Measurements from ENCODE around the gene LTBP4. TPM values are rescaled to one million over a fixed set of nuclear protein-coding genes. Genes with fewer than 3 reads are reported as not detected.
"Not testable (repeated sequence)": the region's sequence is repeated elsewhere in the genome, so short reads cannot be mapped to it uniquely, and the experiment has no call there.

Gene LTBP4
- total RNA-seq, 1 donor from 2014 or later: 35.0 TPM

- no peak for DNase-seq (ENCODE audit: extremely low read depth, low read depth, low spot score)
Measured at GRCh38 chr19:40571831-40572495, 29.2 kb upstream of the LTBP4 start.

GRCh38 chr19:40575326-40575725, 25.8 kb upstream of the LTBP4 start:
- DNase-seq (ENCODE audit: extremely low read depth, low read depth, low spot score): no peak

DNA sequence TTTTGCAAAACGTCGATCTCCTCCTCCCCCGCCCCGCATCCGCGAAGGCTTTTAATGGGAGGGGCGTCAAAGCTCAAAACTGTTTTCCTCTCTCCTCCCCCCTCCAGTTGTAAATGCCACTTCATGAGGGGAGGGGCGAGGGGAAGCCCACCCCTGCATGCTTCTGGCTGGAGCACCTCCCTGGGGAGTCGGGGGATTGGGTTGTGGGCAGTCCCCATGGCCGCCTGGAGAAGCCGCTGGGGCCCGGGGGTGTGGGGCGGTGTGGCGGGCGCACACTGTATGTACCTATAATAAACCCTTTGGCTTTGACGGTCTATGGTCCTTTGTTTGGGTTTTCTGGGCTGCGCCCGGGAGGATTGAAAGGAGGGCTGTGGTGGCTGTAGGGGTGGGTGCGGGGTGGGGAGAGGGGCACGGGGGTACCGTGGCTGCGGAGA, 25.0 kb upstream of the LTBP4 start:
- DNase-seq (ENCODE audit: extremely low read depth, low read depth, low spot score): no peak

- no peak for DNase-seq (ENCODE audit: extremely low read depth, low read depth, low spot score)
Measured at GRCh38 chr19:40576585-40577451, 24.4 kb upstream of the LTBP4 start, which contains the start of gene SHKBP1. Gene SHKBP1 (plus strand): TSS chr19:40576873. CDS start chr19:40576900, 27 bp downstream.

GRCh38 chr19:40578442-40578908, 22.7 kb upstream of the LTBP4 start:
- no peak for DNase-seq (ENCODE audit: extremely low read depth, low read depth, low spot score)

DNA sequence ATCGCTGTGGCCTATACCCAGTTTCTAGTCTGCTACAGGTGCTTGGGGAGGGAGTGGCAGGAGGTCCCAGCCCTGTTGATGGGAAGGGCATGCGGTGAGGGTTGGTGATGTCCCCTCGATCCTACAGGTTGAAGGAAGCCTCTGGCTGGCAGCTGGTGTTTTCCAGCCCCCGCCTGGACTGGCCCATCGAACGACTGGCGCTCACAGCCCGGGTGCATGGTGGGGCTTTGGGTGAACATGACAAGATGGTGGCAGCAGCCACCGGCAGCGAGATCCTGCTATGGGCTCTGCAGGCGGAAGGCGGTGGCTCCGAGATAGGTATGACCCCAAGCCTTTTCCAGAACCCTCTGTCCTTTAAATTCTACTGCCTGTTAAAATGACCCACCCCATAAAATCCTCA, 20.6 kb upstream of the LTBP4 start:
- DNase-seq (ENCODE audit: extremely low read depth, low read depth, low spot score): no peak

GRCh38 chr19:40581531-40581930, 19.6 kb upstream of the LTBP4 start:
- DNase-seq (ENCODE audit: extremely low read depth, low read depth, low spot score): no peak

- DNase-seq (ENCODE audit: extremely low read depth, low read depth, low spot score): no peak
Measured at GRCh38 chr19:40582467-40582866, 18.7 kb upstream of the LTBP4 start.

- DNase-seq (ENCODE audit: extremely low read depth, low read depth, low spot score): no peak
Measured at GRCh38 chr19:40583283-40583682, 17.9 kb upstream of the LTBP4 start.

DNA sequence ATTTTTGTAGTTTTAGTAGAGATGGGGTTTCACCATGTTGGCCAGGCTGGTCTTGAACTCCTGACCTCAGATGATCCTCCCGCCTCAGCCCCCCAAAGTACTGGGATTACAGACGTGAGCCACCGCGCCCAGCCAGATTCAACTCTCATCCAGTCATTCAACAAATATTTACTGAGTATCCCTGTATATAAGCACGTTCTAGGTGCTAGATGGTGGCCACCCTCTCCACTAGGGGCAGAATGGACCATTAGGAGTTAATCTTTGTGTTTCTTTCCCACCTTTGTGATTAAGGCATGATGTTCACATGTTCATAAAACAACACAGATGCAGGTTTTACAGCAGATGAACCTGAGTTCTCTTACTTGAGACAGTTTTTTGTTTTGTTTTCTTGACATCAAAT, 17.2 kb upstream of the LTBP4 start:
- no peak for DNase-seq (ENCODE audit: extremely low read depth, low read depth, low spot score)

DNA sequence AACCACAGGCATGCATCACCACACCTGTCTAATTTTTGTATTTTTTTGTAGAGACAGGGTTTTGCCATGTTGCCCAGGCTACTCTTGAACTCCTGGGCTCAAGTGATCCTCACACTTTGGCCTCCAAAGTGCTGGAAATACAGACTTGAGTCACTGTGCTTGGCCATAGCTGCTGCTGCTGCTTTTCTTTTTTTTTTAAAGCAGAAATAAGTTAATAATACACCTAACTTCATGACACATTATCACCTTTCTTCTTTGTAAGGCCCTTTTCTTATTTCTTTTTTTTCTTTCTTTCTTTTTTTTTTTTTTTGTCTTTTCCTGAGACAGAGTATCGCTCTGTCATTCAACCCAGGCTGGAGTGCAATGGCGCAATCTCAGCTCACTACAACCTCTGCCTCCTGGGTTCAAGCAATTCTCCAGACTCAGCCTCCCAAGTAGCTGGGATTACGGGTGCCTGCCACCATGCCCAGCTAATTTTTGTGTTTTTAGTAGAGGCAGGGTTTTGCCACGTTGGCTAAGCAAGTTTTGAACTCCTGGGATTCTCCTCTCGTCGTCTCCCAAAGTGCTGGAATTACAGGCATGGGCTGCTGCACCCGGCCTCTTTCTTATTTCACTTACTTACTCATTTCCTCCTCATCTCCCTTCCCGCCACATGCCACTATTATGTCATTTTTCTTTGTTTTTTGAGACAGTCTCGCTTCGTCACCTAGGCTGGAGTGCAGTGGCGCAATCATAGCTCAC, 15.8 kb upstream of the LTBP4 start:
- DNase-seq (ENCODE audit: extremely low read depth, low read depth, low spot score): no peak

GRCh38 chr19:40585982-40586422, 15.2 kb upstream of the LTBP4 start:
- DNase-seq (ENCODE audit: extremely low read depth, low read depth, low spot score): no peak

GRCh38 chr19:40586611-40587010, 14.6 kb upstream of the LTBP4 start:
- DNase-seq (ENCODE audit: extremely low read depth, low read depth, low spot score): no peak

DNA sequence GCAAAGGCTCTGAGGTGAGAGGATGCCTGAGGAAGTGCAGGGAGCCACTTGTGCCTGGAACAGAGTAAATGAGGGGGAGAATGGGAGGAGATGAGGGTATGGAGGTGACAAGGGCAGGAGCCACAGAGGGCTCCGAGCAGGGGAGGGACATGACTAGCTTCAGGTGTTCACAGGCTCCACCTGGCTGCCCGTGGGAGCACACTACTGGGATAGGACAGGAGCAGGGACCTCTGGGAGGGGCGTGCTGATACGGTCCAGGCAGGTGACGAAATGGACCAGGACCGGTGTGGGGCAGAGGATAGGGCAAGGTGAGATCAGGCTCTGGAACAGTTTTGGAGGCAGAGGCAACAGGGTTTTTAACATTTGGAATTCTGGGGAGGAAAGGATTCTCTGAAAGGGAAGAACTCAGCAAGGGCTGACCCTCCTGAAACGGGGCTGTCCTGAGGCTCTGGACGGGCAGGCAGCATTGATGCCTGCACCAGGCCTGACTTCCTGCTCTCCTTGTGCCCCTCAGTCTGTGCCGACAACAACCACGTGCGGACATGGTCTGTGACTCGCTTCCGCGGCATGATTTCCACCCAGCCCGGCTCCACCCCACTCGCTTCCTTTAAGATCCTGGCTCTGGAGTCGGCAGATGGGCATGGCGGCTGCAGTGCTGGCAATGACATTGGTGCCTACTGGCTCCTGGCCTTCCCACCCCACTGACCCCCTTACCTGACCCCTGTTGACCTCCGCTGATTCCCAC, 12.9 kb upstream of the LTBP4 start:
- DNase-seq (ENCODE audit: extremely low read depth, low read depth, low spot score): no peak

GRCh38 chr19:40588926-40589569, 12.1 kb upstream of the LTBP4 start:
- DNase-seq (ENCODE audit: extremely low read depth, low read depth, low spot score): no peak

DNA sequence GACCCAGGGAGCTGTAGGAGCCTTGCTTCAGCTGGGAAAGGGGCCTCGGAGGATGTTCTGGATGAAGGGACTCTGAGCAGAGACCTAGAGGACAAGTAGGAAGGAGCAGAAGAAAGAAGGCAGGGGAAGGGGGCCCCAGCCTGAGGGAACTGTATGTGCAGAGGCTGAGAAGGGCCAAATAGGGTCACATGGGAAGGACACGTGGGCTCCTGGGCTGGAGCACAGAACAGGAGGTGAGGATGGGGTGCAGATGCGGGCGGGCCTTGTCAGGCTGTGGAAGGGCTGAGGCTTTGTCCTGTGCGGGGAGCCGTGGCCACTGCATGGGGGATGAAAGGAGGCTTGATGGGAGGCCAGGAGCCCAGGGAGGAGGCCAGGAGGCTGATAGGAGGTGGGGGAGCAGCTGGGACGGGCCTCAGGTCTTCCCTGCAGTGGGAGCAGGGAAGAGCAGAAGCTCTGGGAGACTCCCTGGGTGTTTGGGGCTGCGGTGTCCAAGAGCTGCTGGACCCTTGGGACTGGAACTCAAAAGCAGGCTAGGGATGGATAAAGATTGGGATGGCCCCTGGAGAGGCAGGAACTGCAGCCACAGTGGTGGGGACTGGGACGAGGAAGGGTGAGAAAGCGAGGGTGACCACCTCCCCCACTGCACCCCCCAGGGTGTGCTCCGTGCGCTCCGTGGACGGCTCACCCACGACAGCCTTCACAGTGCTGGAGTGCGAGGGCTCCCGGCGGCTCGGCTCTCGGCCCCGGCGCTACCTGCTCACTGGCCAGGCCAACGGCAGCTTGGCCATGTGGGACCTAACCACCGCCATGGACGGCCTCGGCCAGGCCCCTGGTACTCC, 11.4 kb upstream of the LTBP4 start:
- DNase-seq (ENCODE audit: extremely low read depth, low read depth, low spot score): no peak

GRCh38 chr19:40590464-40591265, 10.5 kb upstream of the LTBP4 start:
- DNase-seq (ENCODE audit: extremely low read depth, low read depth, low spot score): no peak

GRCh38 chr19:40591724-40592123, 9.4 kb upstream of the LTBP4 start:
- not testable (repeated sequence) for DNase-seq (ENCODE audit: extremely low read depth, low read depth, low spot score)

All from glomerular endothelial cell (primary cell).